NB4 (cell line): ENCODE results near the gene B4GALNT4.
"Not testable (repeated sequence)": the region's sequence is repeated elsewhere in the genome, so short reads cannot be mapped to it uniquely, and the experiment has no call there.

ENCODE experiments used
- DNase-seq: peaks from one replicate; pipeline ENCODE4 v3.0.0; 2010; ENCODE audit warnings: low read depth
- H3K4me3 ChIP-seq: one replicate; pipeline ENCODE4 v1.5.1; 2011; ENCODE audit warnings: mild to moderate bottlenecking, low read depth, low read length, moderate library complexity
- MYC ChIP-seq: IDR thresholded peaks from 2 replicates; pipeline ENCODE4 v1.6.1; 2011; ENCODE audit warnings: low read depth, low read length
- POLR2A ChIP-seq: IDR thresholded peaks from 2 replicates; pipeline ENCODE4 v1.6.1; 2011; ENCODE audit warnings: mild to moderate bottlenecking; ENCODE audit not compliant: insufficient read length; ENCODE audit errors: extremely low read depth
- TF ChIP-seq, protein P1 (sequence below): IDR thresholded peaks from one replicate; pipeline ENCODE4 v1.5.1; 2012; ENCODE audit warnings: low read depth, low read length
- TF ChIP-seq, protein P2 (sequence below): IDR thresholded peaks from 2 replicates; pipeline ENCODE4 v1.6.1; 2011; ENCODE audit warnings: low read depth, low read length

B4GALNT4 gene

DNA sequence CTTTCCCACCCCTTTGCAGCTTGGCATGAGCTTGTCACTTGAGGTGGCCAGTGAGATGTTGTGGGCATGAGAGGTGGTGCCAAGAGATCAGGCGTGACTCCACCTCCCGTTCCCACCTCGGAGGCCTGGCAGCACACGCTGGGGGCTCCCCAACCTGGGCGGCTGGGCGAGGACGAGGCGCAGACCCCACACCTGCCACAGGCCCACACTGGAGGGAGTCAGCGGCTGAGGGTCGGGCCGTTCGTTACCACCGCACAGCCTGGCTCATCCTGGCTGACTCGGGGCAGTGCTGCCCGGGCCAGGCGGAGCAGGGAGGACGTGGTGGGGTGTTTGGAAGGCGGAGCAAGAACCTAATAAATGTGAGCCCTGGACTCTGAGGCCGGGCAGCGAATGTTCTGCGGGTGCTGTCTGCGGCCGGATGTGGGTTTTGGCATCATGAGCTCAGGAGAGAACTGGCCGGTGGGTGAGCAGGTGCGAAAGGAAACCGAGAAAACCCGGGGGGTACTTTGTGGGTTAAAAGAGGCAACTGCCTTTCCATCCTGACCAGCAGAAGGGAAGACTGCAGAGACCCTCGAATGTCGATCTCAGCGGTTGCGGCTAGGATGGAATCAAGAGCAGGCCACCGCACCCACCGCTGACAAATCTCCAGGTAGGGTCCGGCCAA lies 38.5 kb upstream of the B4GALNT4 start:
- TF ChIP-seq, protein P1, sequence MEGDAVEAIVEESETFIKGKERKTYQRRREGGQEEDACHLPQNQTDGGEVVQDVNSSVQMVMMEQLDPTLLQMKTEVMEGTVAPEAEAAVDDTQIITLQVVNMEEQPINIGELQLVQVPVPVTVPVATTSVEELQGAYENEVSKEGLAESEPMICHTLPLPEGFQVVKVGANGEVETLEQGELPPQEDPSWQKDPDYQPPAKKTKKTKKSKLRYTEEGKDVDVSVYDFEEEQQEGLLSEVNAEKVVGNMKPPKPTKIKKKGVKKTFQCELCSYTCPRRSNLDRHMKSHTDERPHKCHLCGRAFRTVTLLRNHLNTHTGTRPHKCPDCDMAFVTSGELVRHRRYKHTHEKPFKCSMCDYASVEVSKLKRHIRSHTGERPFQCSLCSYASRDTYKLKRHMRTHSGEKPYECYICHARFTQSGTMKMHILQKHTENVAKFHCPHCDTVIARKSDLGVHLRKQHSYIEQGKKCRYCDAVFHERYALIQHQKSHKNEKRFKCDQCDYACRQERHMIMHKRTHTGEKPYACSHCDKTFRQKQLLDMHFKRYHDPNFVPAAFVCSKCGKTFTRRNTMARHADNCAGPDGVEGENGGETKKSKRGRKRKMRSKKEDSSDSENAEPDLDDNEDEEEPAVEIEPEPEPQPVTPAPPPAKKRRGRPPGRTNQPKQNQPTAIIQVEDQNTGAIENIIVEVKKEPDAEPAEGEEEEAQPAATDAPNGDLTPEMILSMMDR = no peak
- TF ChIP-seq, protein P2, sequence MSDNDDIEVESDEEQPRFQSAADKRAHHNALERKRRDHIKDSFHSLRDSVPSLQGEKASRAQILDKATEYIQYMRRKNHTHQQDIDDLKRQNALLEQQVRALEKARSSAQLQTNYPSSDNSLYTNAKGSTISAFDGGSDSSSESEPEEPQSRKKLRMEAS = no peak
- TF ChIP-seq POLR2A = no peak
- TF ChIP-seq MYC = no peak
- DNase-seq = peak; percentile 55
- no peak overlapping the region for H3K4me3 ChIP-seq

GRCh38 chr11:331358-332060 lies 37.8 kb upstream of the B4GALNT4 start:
- H3K4me3 ChIP-seq = no peak overlapping the region
- no peak for DNase-seq
- TF ChIP-seq MYC (no peak), POLR2A (no peak)
- TF ChIP-seq, protein P1 = no peak
- TF ChIP-seq, protein P2 = no peak

GRCh38 chr11:332651-333480 lies 36.4 kb upstream of the B4GALNT4 start:
- no peak overlapping the region for H3K4me3 ChIP-seq
- no peak for DNase-seq
- TF ChIP-seq, protein P1 = no peak
- TF ChIP-seq MYC (no peak), POLR2A (no peak)
- TF ChIP-seq, protein P2 = no peak

GRCh38 chr11:333616-334263 lies 35.6 kb upstream of the B4GALNT4 start:
- H3K4me3 ChIP-seq, DNase-seq: not testable (repeated sequence)

DNA sequence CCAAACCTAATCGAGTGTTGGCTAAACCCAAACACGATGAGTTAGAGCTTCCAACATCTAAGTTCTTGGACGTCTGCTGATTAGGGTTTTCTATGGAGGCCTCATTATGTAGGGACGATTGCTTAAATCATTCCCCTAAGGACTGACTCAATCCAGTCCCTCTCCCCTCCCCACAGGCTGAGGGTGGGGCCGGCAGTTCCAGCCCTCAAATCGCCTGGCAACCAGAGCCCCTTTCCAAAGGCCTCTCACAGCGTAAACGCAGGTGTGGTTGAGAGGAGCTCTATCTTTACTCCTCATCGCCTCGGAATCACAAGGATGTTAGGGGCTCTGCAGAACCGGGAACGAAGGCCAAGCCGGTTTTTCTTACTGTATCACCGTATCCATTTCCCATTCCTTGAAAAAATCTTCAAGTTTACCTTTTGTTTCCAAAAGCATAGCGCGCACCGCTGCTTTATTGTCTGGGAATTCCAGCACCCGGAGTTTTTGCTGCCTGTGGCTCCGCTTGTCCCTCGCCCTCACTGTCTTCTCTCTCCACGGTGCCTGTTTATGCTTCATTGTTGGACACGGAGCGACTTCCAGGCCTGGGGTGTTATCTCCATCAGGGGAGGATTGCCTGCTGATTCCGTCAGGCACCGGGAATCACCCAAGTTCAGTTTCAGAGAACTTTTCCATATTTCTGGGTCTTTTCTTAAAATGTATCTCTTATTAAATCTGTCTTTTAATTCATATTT lies 34.9 kb upstream of the B4GALNT4 start:
- TF ChIP-seq, protein P1 = no peak
- TF ChIP-seq, protein P2 = no peak
- TF ChIP-seq MYC = no peak
- no peak for TF ChIP-seq POLR2A
- peak; percentile 84 for DNase-seq
- H3K4me3 ChIP-seq = no peak overlapping the region
